ENCODE results near the gene ZCCHC24.

Gene ZCCHC24

GRCh38 chr10:79438021-79438698 lies 7.3 kb downstream of the ZCCHC24 start:
- ChIA-PET CTCF (no interaction called here), POLR2A (no interaction called here)
- H3K4me3 ChIP-seq (ENCODE audit: low read depth, low read length), result no peak overlapping the region
- DNase-seq (ENCODE audit: low read depth, low spot score), result no peak
- TF ChIP-seq CTCF (IDR thresholded peaks at IDR 0.05; ENCODE audit: insufficient read depth, low read length, missing control alignments), result peak; percentile 11

GRCh38 chr10:79437111-79437814 lies 8.2 kb downstream of the ZCCHC24 start:
- no peak overlapping the region for H3K4me3 ChIP-seq (ENCODE audit: low read depth, low read length)
- ChIA-PET POLR2A (no interaction called here), CTCF (interaction anchor here (1.0 kb wide), 1 partner anchor 62 kb away, joined by 3 read pairs; no protein-coding TSS in a partner anchor)
- TF ChIP-seq CTCF (IDR thresholded peaks at IDR 0.05; ENCODE audit: insufficient read depth, low read length, missing control alignments), result no peak
- DNase-seq (ENCODE audit: low read depth, low spot score), result no peak

GRCh38 chr10:79436850-79437103 lies 8.6 kb downstream of the ZCCHC24 start:
- no peak overlapping the region for H3K4me3 ChIP-seq (ENCODE audit: low read depth, low read length)
- TF ChIP-seq CTCF (IDR thresholded peaks at IDR 0.05; ENCODE audit: insufficient read depth, low read length, missing control alignments), result no peak
- DNase-seq (ENCODE audit: low read depth, low spot score), result no peak
- ChIA-PET POLR2A (interaction anchor here (1.3 kb wide), 1 partner anchor 38 kb away, joined by 3 read pairs; no protein-coding TSS in a partner anchor), CTCF (interaction anchor here (1.0 kb wide), 1 partner anchor 62 kb away, joined by 3 read pairs; no protein-coding TSS in a partner anchor)

- ChIA-PET CTCF (interaction anchor here (0.9 to 1.0 kb wide), 2 partner anchors 61 to 62 kb away, joined by 3 read pairs; no protein-coding TSS in a partner anchor), POLR2A (interaction anchor here (1.3 kb wide), 1 partner anchor 37 kb away, joined by 3 read pairs; no protein-coding TSS in a partner anchor)
- no peak overlapping the region for H3K4me3 ChIP-seq (ENCODE audit: low read depth, low read length)
- DNase-seq (ENCODE audit: low read depth, low spot score), result no peak
- no peak for TF ChIP-seq CTCF (IDR thresholded peaks at IDR 0.05; ENCODE audit: insufficient read depth, low read length, missing control alignments)
Measured at GRCh38 chr10:79436066-79436849, 9.2 kb downstream of the ZCCHC24 start.

- TF ChIP-seq CTCF (IDR thresholded peaks at IDR 0.05; ENCODE audit: insufficient read depth, low read length, missing control alignments), result no peak
- no peak overlapping the region for H3K4me3 ChIP-seq (ENCODE audit: low read depth, low read length)
- POLR2A ChIA-PET, result interaction anchor here (1.3 kb wide), 1 partner anchor 37 kb away, joined by 3 read pairs; no protein-coding TSS in a partner anchor
- no peak for DNase-seq (ENCODE audit: low read depth, low spot score)
- CTCF ChIA-PET, result interaction anchor here (0.6 to 1.2 kb wide), 3 partner anchors 8 to 61 kb away, joined by 3 read pairs; no protein-coding TSS in a partner anchor
Measured at GRCh38 chr10:79435271-79436065, 10.0 kb downstream of the ZCCHC24 start.
